ENCODE measurements around the gene UBE3A. TPM values are rescaled to one million over a fixed set of nuclear protein-coding genes. Genes with fewer than 3 reads are reported as not detected.

The UBE3A gene
- total and polyA plus RNA-seq, 9 of the 15 experiments (the other 6 are each of a cell fraction or from before 2014, with no cell fraction given) = 29.3 to 103 (median 60.2) TPM

DNA sequence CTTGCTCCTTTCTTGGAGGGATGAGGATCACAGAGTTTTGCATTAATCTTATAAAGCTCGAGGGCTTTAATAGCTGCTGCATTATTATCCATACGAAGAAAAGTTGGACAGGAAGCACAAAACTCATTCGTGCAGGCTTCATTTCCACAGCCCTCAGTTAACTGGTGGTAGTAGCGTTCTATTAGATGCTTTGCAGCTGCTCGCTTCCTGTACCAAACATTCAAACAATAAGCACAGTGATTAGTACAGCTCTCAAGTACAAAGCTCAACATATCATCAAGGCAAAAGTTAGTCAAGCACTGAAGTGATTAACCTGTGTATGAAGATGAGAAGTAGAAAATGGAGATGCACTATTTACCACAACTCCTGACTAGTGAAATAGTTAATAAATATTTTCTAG lies 63.3 kb downstream of the UBE3A start:
- Histone ChIP-seq H3K9me1 (ENCODE audit: control insufficient read depth, insufficient read depth, low read length) (no peaks in the 10 kb centered on the region), H3K9me3 (replicated peaks; ENCODE audit: control insufficient read depth, insufficient read depth, low read depth, low read length) (no peaks in the 10 kb centered on the region), H3K4me2 (ENCODE audit: insufficient read depth, low read length) (no peak overlapping the region), H4K20me1 (replicated peaks; ENCODE audit: control insufficient read depth, insufficient read depth, low read length) (no peaks in the 10 kb centered on the region), H3K9ac (ENCODE audit: insufficient read depth in 1 of 2, low read depth in 2 of 2, low read length in 2 of 2) (no peak overlapping the region), H3K27ac (ENCODE audit: extremely low read depth, low read depth, low read length) (no peak overlapping the region), H3K27me3 (ENCODE audit: control insufficient read depth in 2 of 2, insufficient read depth in 2 of 2, low read length in 2 of 2) (no peaks in the 10 kb centered on the region), H3K79me2 (ENCODE audit: control insufficient read depth, insufficient read depth, low read length) (peaks cover 59% of the 10 kb centered on the region), H3K36me3 (ENCODE audit: control insufficient read depth, insufficient read depth, low read length) (peaks cover 78% of the 10 kb centered on the region), H3K4me3 (no peak overlapping the region), H3K4me1 (replicated peaks in 1 of 2; ENCODE audit: control insufficient read depth in 2 of 2, insufficient read depth in 2 of 2, low read length in 2 of 2) (no peaks in the 10 kb centered on the region; a peak in 1 of 5 replicates), H2AFZ (ENCODE audit: low read depth, low read length) (no peak overlapping the region)
- FAIRE-seq = no peak
- ATAC-seq = no peak
- TF ChIP-seq, protein P1, sequence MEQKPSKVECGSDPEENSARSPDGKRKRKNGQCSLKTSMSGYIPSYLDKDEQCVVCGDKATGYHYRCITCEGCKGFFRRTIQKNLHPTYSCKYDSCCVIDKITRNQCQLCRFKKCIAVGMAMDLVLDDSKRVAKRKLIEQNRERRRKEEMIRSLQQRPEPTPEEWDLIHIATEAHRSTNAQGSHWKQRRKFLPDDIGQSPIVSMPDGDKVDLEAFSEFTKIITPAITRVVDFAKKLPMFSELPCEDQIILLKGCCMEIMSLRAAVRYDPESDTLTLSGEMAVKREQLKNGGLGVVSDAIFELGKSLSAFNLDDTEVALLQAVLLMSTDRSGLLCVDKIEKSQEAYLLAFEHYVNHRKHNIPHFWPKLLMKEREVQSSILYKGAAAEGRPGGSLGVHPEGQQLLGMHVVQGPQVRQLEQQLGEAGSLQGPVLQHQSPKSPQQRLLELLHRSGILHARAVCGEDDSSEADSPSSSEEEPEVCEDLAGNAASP (IDR thresholded peaks at IDR 0.05) = no peak
- no peak for TF ChIP-seq NONO (IDR thresholded peaks at IDR 0.05; ENCODE audit: low read depth in 2 of 2, low read length in 1 of 2)
- no peak for TF ChIP-seq KDM4B (IDR thresholded peaks at IDR 0.05; ENCODE audit: borderline replicate concordance in 2 of 2, low read depth in 1 of 2)
- no peak for TF ChIP-seq ZNF57 (CRISPR knock-in tag; IDR thresholded peaks at IDR 0.05)
- ChIA-PET POLR2A (no interaction called here), CTCF (ENCODE audit: low intra/inter-chr PET ratio) (no interaction called here)
- intact Hi-C loops (cut with micrococcal nuclease) (no loop called here), in situ Hi-C loops (cut with MboI) (no loop called here)
- no peak for DNase-seq (ENCODE audit: extremely low read depth in 1 of 4, low spot score in 3 of 4)
- BruUV-seq (replicated peaks) = no TSS peak
- WGBS (ENCODE audit: insufficient coverage, low coverage, missing lambda C conversion rate) = 98% methylated on average over 5 of the region's 5 CpGs

GRCh38 chr15:25374143-25374542 lies 64.7 kb downstream of the UBE3A start:
- Histone ChIP-seq H3K27me3 (ENCODE audit: control insufficient read depth in 2 of 2, insufficient read depth in 2 of 2, low read length in 2 of 2) (no peaks in the 10 kb centered on the region), H2AFZ (ENCODE audit: low read depth, low read length) (no peak overlapping the region), H3K79me2 (ENCODE audit: control insufficient read depth, insufficient read depth, low read length) (peaks cover 53% of the 10 kb centered on the region), H3K9ac (ENCODE audit: insufficient read depth in 1 of 2, low read depth in 2 of 2, low read length in 2 of 2) (no peak overlapping the region), H3K4me2 (ENCODE audit: insufficient read depth, low read length) (no peak overlapping the region), H4K20me1 (replicated peaks; ENCODE audit: control insufficient read depth, insufficient read depth, low read length) (no peaks in the 10 kb centered on the region), H3K4me3 (no peak overlapping the region), H3K27ac (ENCODE audit: extremely low read depth, low read depth, low read length) (no peak overlapping the region), H3K9me3 (replicated peaks; ENCODE audit: control insufficient read depth, insufficient read depth, low read depth, low read length) (no peaks in the 10 kb centered on the region), H3K4me1 (replicated peaks in 1 of 2; ENCODE audit: control insufficient read depth in 2 of 2, insufficient read depth in 2 of 2, low read length in 2 of 2) (no peaks in the 10 kb centered on the region; a peak in 1 of 5 replicates), H3K9me1 (ENCODE audit: control insufficient read depth, insufficient read depth, low read length) (no peaks in the 10 kb centered on the region), H3K36me3 (ENCODE audit: control insufficient read depth, insufficient read depth, low read length) (peaks cover 79% of the 10 kb centered on the region)
- intact Hi-C loops (cut with micrococcal nuclease) = no loop called here
- TF ChIP-seq SNIP1 (IDR thresholded peaks at IDR 0.05; ENCODE audit: low read depth) = no peak
- TF ChIP-seq, protein P2, sequence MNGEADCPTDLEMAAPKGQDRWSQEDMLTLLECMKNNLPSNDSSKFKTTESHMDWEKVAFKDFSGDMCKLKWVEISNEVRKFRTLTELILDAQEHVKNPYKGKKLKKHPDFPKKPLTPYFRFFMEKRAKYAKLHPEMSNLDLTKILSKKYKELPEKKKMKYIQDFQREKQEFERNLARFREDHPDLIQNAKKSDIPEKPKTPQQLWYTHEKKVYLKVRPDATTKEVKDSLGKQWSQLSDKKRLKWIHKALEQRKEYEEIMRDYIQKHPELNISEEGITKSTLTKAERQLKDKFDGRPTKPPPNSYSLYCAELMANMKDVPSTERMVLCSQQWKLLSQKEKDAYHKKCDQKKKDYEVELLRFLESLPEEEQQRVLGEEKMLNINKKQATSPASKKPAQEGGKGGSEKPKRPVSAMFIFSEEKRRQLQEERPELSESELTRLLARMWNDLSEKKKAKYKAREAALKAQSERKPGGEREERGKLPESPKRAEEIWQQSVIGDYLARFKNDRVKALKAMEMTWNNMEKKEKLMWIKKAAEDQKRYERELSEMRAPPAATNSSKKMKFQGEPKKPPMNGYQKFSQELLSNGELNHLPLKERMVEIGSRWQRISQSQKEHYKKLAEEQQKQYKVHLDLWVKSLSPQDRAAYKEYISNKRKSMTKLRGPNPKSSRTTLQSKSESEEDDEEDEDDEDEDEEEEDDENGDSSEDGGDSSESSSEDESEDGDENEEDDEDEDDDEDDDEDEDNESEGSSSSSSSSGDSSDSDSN (IDR thresholded peaks at IDR 0.05; ENCODE audit: borderline replicate concordance in 1 of 2, low read depth in 2 of 2, low read length in 2 of 2) = no peak
- no peak for FAIRE-seq
- ChIA-PET POLR2A (no interaction called here), CTCF (ENCODE audit: low intra/inter-chr PET ratio) (no interaction called here)
- WGBS (ENCODE audit: insufficient coverage, low coverage, missing lambda C conversion rate) = 95% methylated on average over 3 of the region's 3 CpGs
- in situ Hi-C loops (cut with MboI) = no loop called here
- no peak for ATAC-seq
- DNase-seq (ENCODE audit: extremely low read depth in 1 of 4, low spot score in 3 of 4) = no peak
- BruUV-seq (replicated peaks) = no TSS peak
